Mesenchymal stem cell (in vitro differentiated cells and primary cell): ENCODE results near the gene RBM10.

Experiments used
- DNase-seq: peaks from one replicate; pipeline ENCODE4 v3.0.0-alpha.2; 2013
- H2AFZ ChIP-seq: one replicate; pipeline ENCODE4 v1.6.1; 2013; ENCODE audit warnings: low read depth, mild to moderate bottlenecking, control low read depth, inconsistent platforms, low read length, moderate library complexity
- H2AK5ac ChIP-seq: 2 replicates; pipeline ENCODE4 v1.6.1; 2013; ENCODE audit warnings: low read length, moderate library complexity, mild to moderate bottlenecking, inconsistent platforms; ENCODE audit not compliant: severe bottlenecking
- H2BK120ac ChIP-seq: one replicate; pipeline ENCODE4 v1.6.1; 2013; ENCODE audit warnings: low read depth, mild to moderate bottlenecking, inconsistent platforms, low read length, moderate library complexity
- H2BK12ac ChIP-seq, 2 experiments: one replicate each; pipeline ENCODE4 v1.6.1; 2013; ENCODE audit warnings: inconsistent platforms in 2 of 2, low read length in 2 of 2, mild to moderate bottlenecking in 2 of 2, moderate library complexity in 2 of 2, control low read depth in 1 of 2
- H2BK15ac ChIP-seq: one replicate; pipeline ENCODE4 v1.6.1; 2013; ENCODE audit warnings: mild to moderate bottlenecking, low read depth, inconsistent platforms; ENCODE audit not compliant: poor library complexity, severe bottlenecking
- H2BK5ac ChIP-seq: 2 replicates; pipeline ENCODE4 v1.6.1; 2013; ENCODE audit warnings: low read depth, mild to moderate bottlenecking, low read length, control low read depth, inconsistent platforms; ENCODE audit not compliant: poor library complexity, severe bottlenecking
- H3K14ac ChIP-seq, 2 experiments: one replicate each; pipeline ENCODE4 v1.6.1; 2013; ENCODE audit warnings: inconsistent platforms in 2 of 2, low read length in 2 of 2, control low read depth in 1 of 2, mild to moderate bottlenecking in 1 of 2, moderate library complexity in 1 of 2
- H3K18ac ChIP-seq, 2 experiments: one replicate each; pipeline ENCODE4 v1.6.1; 2013; ENCODE audit warnings: inconsistent platforms in 2 of 2, low read length in 2 of 2, control low read depth in 1 of 2, low read depth in 1 of 2, mild to moderate bottlenecking in 1 of 2
- H3K23ac ChIP-seq, 2 experiments: one replicate each; pipeline ENCODE4 v1.6.1; 2013; ENCODE audit warnings: inconsistent platforms in 2 of 2, low read length in 2 of 2, mild to moderate bottlenecking in 2 of 2, moderate library complexity in 2 of 2, control low read depth in 1 of 2
- H3K27ac ChIP-seq: 2 replicates; pipeline ENCODE4 v1.5.1; 2013; ENCODE audit warnings: mild to moderate bottlenecking, moderate library complexity, low read length, control low read depth, inconsistent platforms; ENCODE audit not compliant: poor library complexity, severe bottlenecking
- H3K27me3 ChIP-seq, 2 experiments: 2 replicates each; pipeline versions ENCODE4 v1.6.1 to v1.7.0; 2013; ENCODE audit warnings: low read length in 2 of 2, mild to moderate bottlenecking in 2 of 2, moderate library complexity in 2 of 2, control low read depth in 1 of 2, inconsistent platforms in 1 of 2; ENCODE audit not compliant: control insufficient read depth in 1 of 2, insufficient read depth in 1 of 2
- H3K36me3 ChIP-seq, 2 experiments: 2 replicates each; pipeline versions ENCODE4 v1.6.1 to v1.7.0; 2013; ENCODE audit warnings: low read length in 2 of 2, control low read depth in 1 of 2, inconsistent platforms in 1 of 2, low read depth in 1 of 2, mild to moderate bottlenecking in 1 of 2; ENCODE audit not compliant: insufficient read depth in 2 of 2, control insufficient read depth in 1 of 2
- H3K4ac ChIP-seq, 2 experiments: one replicate each; pipeline ENCODE4 v1.6.1; 2013; ENCODE audit warnings: inconsistent platforms in 2 of 2, low read length in 2 of 2, mild to moderate bottlenecking in 2 of 2, moderate library complexity in 2 of 2, control low read depth in 1 of 2, low read depth in 1 of 2
- H3K4me1 ChIP-seq: 2 replicates; pipeline ENCODE4 v1.6.1; 2013; ENCODE audit warnings: low read depth, low read length, control low read depth; ENCODE audit not compliant: control insufficient read depth, insufficient read depth
- H3K4me2 ChIP-seq: 2 replicates; pipeline ENCODE4 v1.6.1; 2013; ENCODE audit warnings: low read length, mild to moderate bottlenecking, inconsistent platforms; ENCODE audit not compliant: poor library complexity, severe bottlenecking
- H3K4me3 ChIP-seq, 2 experiments: 2 replicates each; pipeline versions ENCODE4 v1.5.1 to v1.7.0; 2013; ENCODE audit warnings: low read length in 2 of 2, mild to moderate bottlenecking in 2 of 2, control low read depth in 1 of 2, low read depth in 1 of 2; ENCODE audit not compliant: insufficient read depth in 1 of 2
- H3K79me1 ChIP-seq: replicated peaks from 2 replicates; pipeline ENCODE4 v1.6.1; 2013; ENCODE audit warnings: mild to moderate bottlenecking, control low read depth, low read length, inconsistent platforms; ENCODE audit not compliant: poor library complexity, severe bottlenecking
- H3K9ac ChIP-seq: 2 replicates; pipeline ENCODE4 v1.7.0; 2013; ENCODE audit warnings: mild to moderate bottlenecking, low read length, moderate library complexity
- H3K9me3 ChIP-seq: 2 replicates; pipeline ENCODE4 v1.7.0; 2013; ENCODE audit warnings: mild to moderate bottlenecking, low read length; ENCODE audit not compliant: control insufficient read depth
- H4K8ac ChIP-seq: one replicate; pipeline ENCODE4 v1.6.1; 2013; ENCODE audit warnings: inconsistent platforms, mild to moderate bottlenecking, low read length, moderate library complexity
- H4K91ac ChIP-seq: one replicate; pipeline ENCODE4 v1.6.1; 2013; ENCODE audit warnings: mild to moderate bottlenecking, low read length, inconsistent platforms
- WGBS: methylation state at CpG from one replicate; pipeline ENCODE4 v1.1.7; 2013; ENCODE audit warnings: mixed read lengths; 5-methylcytosine and 5-hydroxymethylcytosine counted together

RBM10 gene

GRCh38 chrX:47179221-47179927 is 34.4 kb downstream of the RBM10 start:
- Histone ChIP-seq H3K79me1 (peaks cover 26% of the 10 kb centered on the region), H3K4me1 (peaks cover 3% of the 10 kb centered on the region), H3K23ac (no peak overlapping the region), H4K8ac (no peak overlapping the region), H3K27ac (no peak overlapping the region), H2AFZ (no peak overlapping the region), H3K14ac (no peak overlapping the region), H2BK15ac (no peak overlapping the region), H3K9me3 (no peaks in the 10 kb centered on the region), H3K27me3 (peaks cover 0 to 52% of the 10 kb centered on the region in 2 experiments), H3K4me2 (no peak overlapping the region), H2BK120ac (no peak overlapping the region), H3K9ac (peak overlapping the region; percentile 45), H2AK5ac (no peak overlapping the region), H3K4me3 (no peak overlapping the region), H4K91ac (no peak overlapping the region), H3K18ac (no peak overlapping the region), H2BK12ac (no peak overlapping the region), H3K36me3 (peaks cover 70 to 86% of the 10 kb centered on the region in 2 experiments), H3K4ac (no peak overlapping the region), H2BK5ac (no peak overlapping the region)
- 91% methylated on average over 11 of the region's 14 CpGs for WGBS
- no peak for DNase-seq

GRCh38 chrX:47179928-47180255 is 34.9 kb downstream of the RBM10 start:
- H4K91ac ChIP-seq: no peak overlapping the region
- no peak overlapping the region for H3K18ac ChIP-seq
- H3K27ac ChIP-seq: no peak overlapping the region
- H2AK5ac ChIP-seq: no peak overlapping the region
- no peak overlapping the region for H3K9ac ChIP-seq
- H3K4me2 ChIP-seq: no peak overlapping the region
- H2BK12ac ChIP-seq: no peak overlapping the region
- no peaks in the 10 kb centered on the region for H3K9me3 ChIP-seq
- no peak overlapping the region for H3K14ac ChIP-seq
- peaks cover 0 to 50% of the 10 kb centered on the region in 2 experiments for H3K27me3 ChIP-seq
- H2BK15ac ChIP-seq: no peak overlapping the region
- H2BK5ac ChIP-seq: no peak overlapping the region
- no peak for DNase-seq
- no peak overlapping the region for H2AFZ ChIP-seq
- no peak overlapping the region for H2BK120ac ChIP-seq
- WGBS: 95% methylated on average over 12 of the region's 18 CpGs
- H3K23ac ChIP-seq: no peak overlapping the region
- peaks cover 26% of the 10 kb centered on the region for H3K79me1 ChIP-seq
- no peak overlapping the region for H3K4ac ChIP-seq
- peaks cover 3% of the 10 kb centered on the region for H3K4me1 ChIP-seq
- H4K8ac ChIP-seq: no peak overlapping the region
- H3K4me3 ChIP-seq: no peak overlapping the region
- H3K36me3 ChIP-seq: peaks cover 71 to 86% of the 10 kb centered on the region in 2 experiments

GRCh38 chrX:47180346-47180745 is 35.3 kb downstream of the RBM10 start:
- Histone ChIP-seq H3K27ac (no peak overlapping the region), H3K14ac (no peak overlapping the region), H2BK5ac (no peak overlapping the region), H3K18ac (no peak overlapping the region), H2BK15ac (no peak overlapping the region), H3K9me3 (no peaks in the 10 kb centered on the region), H2BK120ac (no peak overlapping the region), H2BK12ac (no peak overlapping the region), H4K8ac (no peak overlapping the region), H3K23ac (no peak overlapping the region), H3K4me2 (no peak overlapping the region), H3K9ac (no peak overlapping the region), H3K4ac (no peak overlapping the region), H2AFZ (no peak overlapping the region), H3K4me1 (peaks cover 3% of the 10 kb centered on the region), H3K27me3 (peaks cover 0 to 50% of the 10 kb centered on the region in 2 experiments), H3K79me1 (peaks cover 23% of the 10 kb centered on the region), H4K91ac (no peak overlapping the region), H3K4me3 (no peak overlapping the region), H2AK5ac (no peak overlapping the region), H3K36me3 (peaks cover 71 to 86% of the 10 kb centered on the region in 2 experiments)
- no peak for DNase-seq
- WGBS: 100% methylated on average over 4 of the region's 8 CpGs

GRCh38 chrX:47181301-47181700 is 36.3 kb downstream of the RBM10 start:
- H3K9me3 ChIP-seq: no peaks in the 10 kb centered on the region
- no peak overlapping the region for H3K23ac ChIP-seq
- H3K4me3 ChIP-seq: no peak overlapping the region
- H3K79me1 ChIP-seq: peaks cover 20% of the 10 kb centered on the region
- no peak overlapping the region for H2BK120ac ChIP-seq
- 100% methylated on average over 9 of the region's 10 CpGs for whole genome bisulfite sequencing
- peaks cover 0 to 47% of the 10 kb centered on the region in 2 experiments for H3K27me3 ChIP-seq
- H2AK5ac ChIP-seq: no peak overlapping the region
- H2AFZ ChIP-seq: no peak overlapping the region
- H3K4me2 ChIP-seq: no peak overlapping the region
- no peak overlapping the region for H3K14ac ChIP-seq
- H3K27ac ChIP-seq: no peak overlapping the region
- DNase-seq: no peak
- no peak overlapping the region for H2BK12ac ChIP-seq
- H3K9ac ChIP-seq: no peak overlapping the region
- H3K4me1 ChIP-seq: peaks cover 3% of the 10 kb centered on the region
- H3K18ac ChIP-seq: no peak overlapping the region
- H2BK5ac ChIP-seq: no peak overlapping the region
- no peak overlapping the region for H3K4ac ChIP-seq
- no peak overlapping the region for H4K8ac ChIP-seq
- H3K36me3 ChIP-seq: peaks cover 73 to 86% of the 10 kb centered on the region in 2 experiments
- no peak overlapping the region for H2BK15ac ChIP-seq
- no peak overlapping the region for H4K91ac ChIP-seq
